ES-I3 (cell line): ENCODE results near the gene ANKK1.

Experiments used
- H3K36me3 ChIP-seq: 2 replicates; pipeline ENCODE4 v1.6.1; 2013; ENCODE audit warnings: mild to moderate bottlenecking, low read length, control low read depth, moderate library complexity; ENCODE audit not compliant: insufficient read depth
- H3K4me1 ChIP-seq: 2 replicates; pipeline ENCODE4 v1.6.1; 2013; ENCODE audit warnings: mild to moderate bottlenecking, control low read depth, low read length; ENCODE audit not compliant: insufficient read depth
- H3K9ac ChIP-seq: 2 replicates; pipeline ENCODE4 v1.6.1; 2013; ENCODE audit warnings: low read depth, mild to moderate bottlenecking, low read length, moderate library complexity
- H3K9me3 ChIP-seq: 2 replicates; pipeline ENCODE4 v1.6.1; 2013; ENCODE audit warnings: mild to moderate bottlenecking, low read length, moderate library complexity; ENCODE audit not compliant: control insufficient read depth, insufficient read depth

Gene ANKK1

DNA sequence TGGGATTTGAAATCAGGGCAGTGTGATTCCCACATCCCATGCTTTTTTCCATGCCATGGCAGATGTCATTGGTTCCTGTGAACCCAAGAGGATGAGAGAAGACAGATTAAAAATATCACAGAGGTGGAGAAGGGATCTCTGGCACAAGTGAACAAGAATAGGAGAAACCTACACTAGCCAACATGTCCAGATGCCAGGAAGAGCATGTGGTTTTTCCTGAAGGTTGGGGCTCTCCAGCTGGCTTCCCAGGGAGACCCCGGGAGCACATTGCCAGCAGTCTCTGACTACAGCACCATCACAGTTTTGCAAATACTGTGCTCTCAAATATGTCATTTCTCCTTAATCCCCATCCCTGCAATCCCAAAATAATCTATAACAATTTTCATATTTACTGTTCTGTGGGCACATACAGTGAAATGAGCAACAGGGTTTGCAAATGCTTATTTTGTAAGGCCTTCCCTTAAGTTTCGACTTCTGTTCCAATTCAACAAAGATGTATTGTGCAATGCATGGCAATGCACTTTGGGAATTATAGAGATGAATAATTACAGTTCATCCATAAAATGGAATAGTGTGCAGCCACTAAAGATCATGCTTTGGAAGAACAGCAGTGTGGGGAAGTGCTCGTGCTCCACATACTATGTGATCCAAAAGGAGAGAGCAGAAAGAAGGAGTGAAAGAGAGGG lies 4.8 kb downstream of the ANKK1 start:
- Histone ChIP-seq H3K4me1 (0 out of 2 replicates have a peak, but pooled peaks cover 3% of the 10 kb centered on the region), H3K9ac (no peak overlapping the region), H3K9me3 (no peaks in the 10 kb centered on the region), H3K36me3 (no peaks in the 10 kb centered on the region)

DNA sequence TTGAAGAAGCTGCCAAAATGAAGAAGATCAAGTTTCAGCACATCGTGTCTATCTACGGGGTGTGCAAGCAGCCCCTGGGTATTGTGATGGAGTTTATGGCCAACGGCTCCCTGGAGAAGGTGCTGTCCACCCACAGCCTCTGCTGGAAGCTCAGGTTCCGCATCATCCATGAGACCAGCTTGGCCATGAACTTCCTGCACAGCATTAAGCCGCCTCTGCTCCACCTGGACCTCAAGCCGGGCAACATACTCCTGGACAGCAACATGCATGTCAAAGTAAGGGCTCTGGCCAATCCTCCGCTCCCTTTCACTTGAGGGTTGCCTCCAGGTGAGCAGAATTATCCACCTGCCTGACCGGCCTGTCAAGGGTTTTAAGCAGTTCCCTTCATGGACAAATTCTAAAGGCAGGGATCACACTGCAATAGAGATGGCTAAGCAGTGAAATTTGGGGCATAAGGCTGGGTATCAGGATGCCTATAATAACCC lies 6.0 kb downstream of the ANKK1 start:
- Histone ChIP-seq H3K9me3 (no peaks in the 10 kb centered on the region), H3K4me1 (0 out of 2 replicates have a peak, but pooled peaks cover 3% of the 10 kb centered on the region), H3K9ac (no peak overlapping the region), H3K36me3 (no peaks in the 10 kb centered on the region)

DNA sequence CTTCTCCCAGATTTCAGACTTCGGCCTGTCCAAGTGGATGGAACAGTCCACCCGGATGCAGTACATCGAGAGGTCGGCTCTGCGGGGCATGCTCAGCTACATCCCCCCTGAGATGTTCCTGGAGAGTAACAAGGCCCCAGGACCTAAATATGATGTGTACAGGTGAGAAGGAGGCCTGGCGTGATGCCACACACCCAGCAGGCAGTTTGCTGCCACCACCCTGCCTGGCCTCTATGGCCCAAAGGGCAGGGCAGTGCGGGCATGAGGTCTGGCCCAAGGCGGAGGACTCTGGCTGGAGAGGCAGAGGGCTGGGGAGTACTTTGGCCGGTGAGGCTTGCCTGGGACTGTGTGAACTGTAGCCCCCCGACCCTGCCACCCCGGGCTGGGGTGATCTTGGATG lies 7.3 kb downstream of the ANKK1 start:
- H3K9me3 ChIP-seq, result no peaks in the 10 kb centered on the region
- H3K4me1 ChIP-seq, result no peaks in the 10 kb centered on the region

DNA sequence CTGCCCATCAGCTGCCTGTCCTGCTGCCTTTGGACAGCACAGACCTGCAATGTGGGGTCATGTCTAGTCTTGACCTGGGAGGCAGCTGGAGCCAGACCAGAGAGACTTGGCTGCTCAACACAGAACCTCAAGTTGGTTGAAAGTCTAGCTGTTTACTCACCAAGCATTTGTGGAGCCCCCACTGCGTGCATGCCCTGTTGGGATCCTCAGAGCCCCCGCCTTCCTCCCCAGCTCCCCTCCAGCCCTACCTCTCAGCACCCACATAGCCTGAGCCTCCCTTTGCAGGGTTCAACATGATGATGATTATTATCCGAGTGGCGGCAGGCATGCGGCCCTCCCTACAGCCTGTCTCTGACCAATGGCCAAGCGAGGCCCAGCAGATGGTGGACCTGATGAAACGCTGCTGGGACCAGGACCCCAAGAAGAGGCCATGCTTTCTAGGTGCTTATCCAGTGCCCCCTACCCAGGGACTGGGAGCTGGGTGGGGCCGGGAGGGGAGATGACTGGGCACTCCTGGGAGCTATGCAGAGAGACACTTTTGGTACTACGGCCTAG lies 8.3 kb downstream of the ANKK1 start:
- Histone ChIP-seq H3K9ac (no peak overlapping the region), H3K36me3 (no peaks in the 10 kb centered on the region), H3K4me1 (no peaks in the 10 kb centered on the region), H3K9me3 (no peaks in the 10 kb centered on the region)

More for the DNA sequence above, 7.3 kb downstream of the ANKK1 start:
- H3K36me3 ChIP-seq, result no peaks in the 10 kb centered on the region
- no peak overlapping the region for H3K9ac ChIP-seq

DNA sequence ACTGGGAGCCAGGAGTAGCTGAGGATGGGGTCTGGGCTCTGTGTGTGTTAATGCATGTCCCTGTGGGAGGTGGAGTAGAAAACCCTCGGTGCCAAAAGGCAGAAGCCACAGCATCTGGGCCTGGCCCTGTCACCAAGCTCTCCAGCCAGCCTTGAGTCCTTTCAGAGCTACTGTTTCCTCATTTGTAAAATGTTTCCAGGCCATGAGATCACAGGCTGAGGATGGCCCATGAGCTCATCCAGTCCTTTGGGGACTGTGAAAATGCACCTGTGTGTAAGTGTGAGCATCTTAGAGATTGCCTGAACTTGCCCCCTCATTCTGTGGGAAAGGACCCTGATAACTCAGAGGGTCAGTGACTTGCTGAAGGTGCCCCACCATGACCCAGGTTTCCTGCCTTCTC lies 9.1 kb downstream of the ANKK1 start:
- no peaks in the 10 kb centered on the region for H3K36me3 ChIP-seq
- H3K9ac ChIP-seq, result no peak overlapping the region
- no peaks in the 10 kb centered on the region for H3K9me3 ChIP-seq
- H3K4me1 ChIP-seq, result no peaks in the 10 kb centered on the region

DNA sequence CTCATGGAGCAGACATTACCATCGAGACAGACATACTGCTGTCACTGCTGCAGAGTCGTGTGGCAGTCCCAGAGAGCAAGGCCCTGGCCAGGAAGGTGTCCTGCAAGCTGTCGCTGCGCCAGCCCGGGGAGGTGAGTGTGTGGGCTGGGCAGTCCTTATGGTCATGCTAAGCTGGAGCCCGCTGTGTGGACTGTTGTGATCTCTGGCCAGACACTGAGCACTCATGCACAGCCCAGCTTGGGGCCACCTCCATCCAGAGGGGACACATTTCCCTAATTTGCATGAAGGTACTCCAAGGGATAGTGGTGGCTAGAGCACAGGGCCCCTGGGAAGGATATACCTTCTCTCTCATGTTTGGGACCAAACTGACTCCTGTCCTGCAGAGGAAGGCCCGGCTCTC lies 9.6 kb downstream of the ANKK1 start:
- H3K36me3 ChIP-seq, result no peaks in the 10 kb centered on the region
- H3K4me1 ChIP-seq, result no peaks in the 10 kb centered on the region
- no peaks in the 10 kb centered on the region for H3K9me3 ChIP-seq
- H3K9ac ChIP-seq, result no peak overlapping the region

DNA sequence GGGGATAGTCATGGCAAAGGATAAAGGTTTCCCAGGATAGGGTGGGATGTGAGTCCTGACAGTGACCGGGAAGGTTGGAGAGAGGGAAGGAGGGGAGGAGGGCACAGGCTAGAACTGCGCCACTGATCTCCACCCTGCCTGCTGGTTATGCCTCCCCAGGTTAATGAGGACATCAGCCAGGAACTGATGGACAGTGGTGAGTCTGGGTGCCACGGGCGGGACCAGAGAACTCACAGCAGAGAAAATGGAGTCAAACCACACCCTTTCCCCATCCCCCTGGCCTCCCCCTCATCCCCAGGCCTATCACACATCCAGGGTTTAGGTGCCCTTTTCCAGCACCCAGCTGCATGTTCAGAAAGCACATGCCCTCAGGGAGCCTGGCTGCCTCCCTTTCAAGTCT lies 10.2 kb downstream of the ANKK1 start:
- Histone ChIP-seq H3K9ac (no peak overlapping the region), H3K4me1 (no peaks in the 10 kb centered on the region), H3K36me3 (no peaks in the 10 kb centered on the region), H3K9me3 (no peaks in the 10 kb centered on the region)

DNA sequence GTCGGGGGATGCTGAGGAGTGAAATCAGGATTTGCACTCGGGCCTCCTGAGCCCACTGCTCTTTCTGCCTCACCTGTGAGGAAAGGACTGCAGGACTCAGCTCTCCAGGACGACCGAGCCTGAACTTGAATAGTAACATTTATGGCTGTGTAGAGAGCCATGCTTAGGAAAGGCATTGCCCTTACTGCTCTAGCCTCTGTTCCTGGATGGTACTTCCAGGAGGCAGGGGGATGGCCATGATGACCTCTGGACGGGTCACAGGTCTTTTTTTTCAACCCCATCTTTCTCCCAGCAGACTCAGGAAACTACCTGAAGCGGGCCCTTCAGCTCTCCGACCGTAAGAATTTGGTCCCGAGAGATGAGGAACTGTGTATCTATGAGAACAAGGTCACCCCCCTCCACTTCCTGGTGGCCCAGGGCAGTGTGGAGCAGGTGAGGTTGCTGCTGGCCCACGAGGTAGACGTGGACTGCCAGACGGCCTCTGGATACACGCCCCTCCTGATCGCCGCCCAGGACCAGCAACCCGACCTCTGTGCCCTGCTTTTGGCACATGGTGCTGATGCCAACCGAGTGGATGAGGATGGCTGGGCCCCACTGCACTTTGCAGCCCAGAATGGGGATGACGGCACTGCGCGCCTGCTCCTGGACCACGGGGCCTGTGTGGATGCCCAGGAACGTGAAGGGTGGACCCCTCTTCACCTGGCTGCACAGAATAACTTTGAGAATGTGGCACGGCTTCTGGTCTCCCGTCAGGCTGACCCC lies 11.3 kb downstream of the ANKK1 start:
- H3K4me1 ChIP-seq, result no peaks in the 10 kb centered on the region
- H3K9ac ChIP-seq, result no peak overlapping the region
- H3K9me3 ChIP-seq, result no peaks in the 10 kb centered on the region
- H3K36me3 ChIP-seq, result no peaks in the 10 kb centered on the region

DNA sequence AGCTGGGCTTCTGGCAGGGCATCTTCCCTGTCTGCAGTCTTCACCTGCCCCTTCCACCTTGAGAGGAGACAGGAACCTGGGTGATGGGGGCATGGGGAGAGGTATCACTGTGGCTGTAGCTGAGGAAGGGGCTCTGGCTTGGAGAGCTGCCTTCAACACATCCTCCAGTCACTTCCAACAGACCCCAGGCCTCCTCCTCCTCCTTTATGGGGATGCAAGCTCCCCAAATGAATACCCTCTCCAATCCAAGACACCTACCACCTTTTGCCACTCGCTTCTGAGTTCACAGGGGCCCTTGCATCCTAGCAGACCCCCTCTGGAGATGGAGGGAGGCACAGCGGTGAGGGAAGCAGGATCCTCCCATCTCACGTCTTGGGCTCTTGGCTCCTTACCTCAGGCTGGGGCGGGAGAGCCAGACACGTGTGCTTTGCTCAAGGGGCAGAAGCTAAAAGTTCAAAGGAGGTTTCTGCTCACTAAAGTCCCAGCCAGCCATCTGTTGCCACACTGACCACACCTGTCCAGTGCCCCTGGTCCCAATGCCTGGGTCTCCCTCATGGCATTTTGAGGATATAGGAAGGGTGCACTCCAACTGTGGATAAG lies 13.2 kb downstream of the ANKK1 start:
- H3K36me3 ChIP-seq, result no peaks in the 10 kb centered on the region
- H3K9me3 ChIP-seq, result no peaks in the 10 kb centered on the region
- H3K9ac ChIP-seq, result no peak overlapping the region
- no peaks in the 10 kb centered on the region for H3K4me1 ChIP-seq

DNA sequence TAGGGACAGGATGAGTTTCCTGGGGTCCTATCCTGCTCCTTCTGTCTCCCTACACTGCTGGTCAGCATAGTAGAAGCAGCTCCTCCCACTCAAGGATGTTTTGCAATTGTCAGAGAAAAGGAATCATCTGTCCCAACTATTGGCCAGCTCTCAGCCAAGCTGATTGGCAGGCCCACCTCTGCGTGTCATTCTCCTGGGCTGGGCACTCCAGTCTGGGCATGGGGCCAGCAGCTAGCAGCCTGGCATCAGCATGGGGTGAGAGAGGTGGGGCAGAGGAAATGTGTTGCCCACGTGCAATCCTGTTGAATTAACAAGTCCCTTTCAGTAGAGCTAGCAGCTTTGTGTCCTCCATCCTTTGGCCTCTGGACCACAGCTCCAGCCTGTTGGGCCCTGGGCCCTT lies 14.1 kb downstream of the ANKK1 start:
- no peaks in the 10 kb centered on the region for H3K9me3 ChIP-seq
- H3K4me1 ChIP-seq, result no peaks in the 10 kb centered on the region
- H3K36me3 ChIP-seq, result no peaks in the 10 kb centered on the region
- H3K9ac ChIP-seq, result no peak overlapping the region

DNA sequence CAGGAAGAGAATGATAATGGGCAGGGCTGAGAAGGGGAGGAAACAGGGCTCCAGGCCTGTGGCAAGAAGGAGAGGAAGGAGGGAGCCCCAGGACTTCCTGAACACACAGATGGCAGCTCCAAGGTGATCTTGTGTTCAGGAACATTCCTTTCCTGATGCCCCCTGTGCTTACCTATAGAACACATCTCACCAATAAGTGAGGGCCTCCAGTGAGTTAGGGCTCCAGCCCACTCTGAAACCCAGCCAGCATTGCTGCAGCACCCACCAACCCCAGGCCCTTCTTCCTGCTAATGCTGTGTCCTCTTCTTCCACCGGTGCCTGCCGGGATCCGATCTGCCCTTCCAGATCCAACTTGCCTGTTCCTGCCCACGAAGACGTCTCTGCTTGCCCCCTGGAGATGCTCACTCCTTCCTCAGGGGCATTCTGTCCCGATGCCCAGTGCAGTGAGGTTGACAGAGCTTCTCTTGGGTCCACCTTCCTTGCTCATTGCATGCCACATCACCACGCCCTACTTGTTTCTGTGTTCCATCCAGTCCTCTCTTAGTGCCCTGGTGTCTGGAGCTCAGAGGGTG lies 17.4 kb downstream of the ANKK1 start:
- Histone ChIP-seq H3K9me3 (no peaks in the 10 kb centered on the region), H3K9ac (no peak overlapping the region), H3K4me1 (no peaks in the 10 kb centered on the region)

DNA sequence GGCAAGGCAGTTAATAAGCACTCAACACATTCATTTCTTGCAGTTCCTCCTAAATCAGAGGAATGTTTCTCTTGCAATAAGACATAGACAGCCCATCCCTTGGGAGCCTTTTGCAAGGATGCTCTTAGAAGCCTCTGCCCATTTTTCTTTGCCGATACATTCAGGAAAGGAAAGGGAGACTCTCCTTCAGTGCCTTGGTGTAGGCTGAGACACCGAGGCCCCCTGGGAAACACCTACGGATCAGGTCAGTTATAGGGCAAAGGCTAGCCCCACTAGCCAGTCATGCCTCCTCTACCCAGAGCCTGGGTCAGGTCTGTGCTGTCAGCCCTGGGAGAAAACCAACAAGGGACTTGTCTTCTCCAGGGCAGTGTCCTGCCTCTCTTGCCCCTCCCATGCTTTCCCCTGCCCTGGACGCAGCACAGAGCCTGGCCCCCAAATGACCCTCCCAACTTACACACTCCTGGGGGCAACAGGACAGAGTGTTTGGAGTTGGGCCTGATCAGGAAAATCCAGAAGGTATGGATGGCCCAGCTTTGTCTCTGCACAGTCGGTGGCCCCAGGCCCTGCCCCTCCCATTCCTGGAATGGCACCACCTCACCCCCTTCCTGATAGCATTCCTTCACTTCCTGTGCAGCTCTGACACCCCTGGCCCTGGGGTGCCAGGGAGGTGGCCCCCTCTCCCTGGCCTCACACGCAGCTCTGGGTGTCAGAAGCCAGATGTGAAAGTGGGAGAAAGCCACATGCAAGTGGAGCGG lies 18.3 kb downstream of the ANKK1 start:
- no peaks in the 10 kb centered on the region for H3K4me1 ChIP-seq
- no peak overlapping the region for H3K9ac ChIP-seq
- H3K36me3 ChIP-seq, result no peaks in the 10 kb centered on the region
- H3K9me3 ChIP-seq, result no peaks in the 10 kb centered on the region

More for the DNA sequence above, 17.4 kb downstream of the ANKK1 start:
- H3K36me3 ChIP-seq, result no peaks in the 10 kb centered on the region

DNA sequence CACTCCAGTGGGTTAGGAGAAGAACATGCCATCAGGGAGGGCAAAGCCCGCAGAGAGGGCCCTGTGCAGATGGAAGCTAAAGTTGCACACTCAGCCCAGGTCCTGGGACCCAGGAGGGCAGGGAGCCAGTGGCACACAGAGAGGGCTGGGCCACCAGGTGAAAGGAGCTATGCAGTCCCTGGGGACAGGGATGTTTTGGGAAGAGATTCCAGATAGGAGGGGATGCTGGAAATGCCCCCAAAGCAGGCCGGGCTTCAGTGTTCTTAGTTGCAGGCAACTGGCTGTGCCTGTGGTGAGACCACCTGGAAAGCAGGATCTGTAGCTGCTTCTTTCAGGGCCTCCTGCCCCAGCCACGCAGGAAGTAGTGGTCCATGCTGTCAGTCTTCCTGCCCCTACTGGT lies 19.6 kb downstream of the ANKK1 start:
- no peaks in the 10 kb centered on the region for H3K36me3 ChIP-seq
- H3K9me3 ChIP-seq, result no peaks in the 10 kb centered on the region
- H3K4me1 ChIP-seq, result no peaks in the 10 kb centered on the region
- H3K9ac ChIP-seq, result no peak overlapping the region

DNA sequence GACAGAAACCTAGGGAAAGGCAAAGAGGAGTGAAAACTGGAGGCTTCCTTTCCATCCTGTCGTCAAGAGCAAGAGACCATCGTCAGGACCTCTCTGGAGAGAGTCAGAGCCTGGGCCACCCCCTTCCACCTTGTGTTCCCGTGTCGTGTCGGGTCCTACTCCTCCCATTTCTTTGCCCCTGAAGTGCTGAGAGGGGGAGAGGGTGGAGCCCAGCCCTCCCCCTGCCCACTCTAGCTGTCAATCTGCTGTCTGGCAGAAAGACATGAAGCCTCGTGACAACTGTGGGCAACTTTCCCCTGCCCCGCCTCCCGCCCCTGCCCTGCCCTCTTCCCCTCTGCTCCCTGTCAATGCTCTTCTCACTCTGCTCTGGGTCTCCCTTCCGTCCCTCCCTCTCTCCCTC lies 20.6 kb downstream of the ANKK1 start:
- H3K36me3 ChIP-seq, result no peaks in the 10 kb centered on the region
- H3K9ac ChIP-seq, result no peak overlapping the region
- no peaks in the 10 kb centered on the region for H3K9me3 ChIP-seq

More for the DNA sequence above, 20.6 kb downstream of the ANKK1 start:
- H3K4me1 ChIP-seq, result no peaks in the 10 kb centered on the region
